Keratinocyte (primary cell): ENCODE results near the gene PPP1R37. TPM values are rescaled to one million over a fixed set of nuclear protein-coding genes. Genes with fewer than 3 reads are reported as not detected.

Source experiments
- DNase-seq: peaks from one replicate; pipeline ENCODE4 v3.0.0-alpha.2; 2011; ENCODE audit warnings: low read depth, missing footprints, low spot score
- FAIRE-seq: peaks from 2 replicates; lab custom pipeline; 2011; peaks lifted over from hg19 to GRCh38; lab: Jason Lieb, UNC
- H2AFZ ChIP-seq: 2 replicates; pipeline ENCODE4 v1.6.0; 2012; ENCODE audit warnings: low read length, control low read depth, inconsistent platforms; ENCODE audit not compliant: control insufficient read depth
- H3K27ac ChIP-seq: 2 replicates; pipeline ENCODE4 v1.5.1; 2011; ENCODE audit warnings: low read length; ENCODE audit not compliant: control insufficient read depth, insufficient read depth
- H3K27me3 ChIP-seq: 3 replicates; pipeline ENCODE4 v1.6.0; 2011; ENCODE audit warnings: low read length; ENCODE audit not compliant: control insufficient read depth, insufficient read depth; ENCODE audit errors: extremely low read depth
- H3K36me3 ChIP-seq, 2 experiments: 2 replicates in 1 of 2; 3 replicates in 1 of 2; pipeline ENCODE4 v1.5.1; 2011; ENCODE audit warnings: low read length in 2 of 2, mild to moderate bottlenecking in 1 of 2; ENCODE audit not compliant: control insufficient read depth in 2 of 2, insufficient read depth in 2 of 2; ENCODE audit errors: extremely low read depth in 1 of 2
- H3K4me1 ChIP-seq: 3 replicates; pipeline ENCODE4 v1.5.1; 2011; ENCODE audit warnings: low read length; ENCODE audit not compliant: control insufficient read depth, insufficient read depth; ENCODE audit errors: extremely low read depth
- H3K4me2 ChIP-seq: 3 replicates; pipeline ENCODE4 v1.6.0; 2011; ENCODE audit warnings: low read depth, low read length; ENCODE audit not compliant: control insufficient read depth, insufficient read depth; ENCODE audit errors: extremely low read depth
- H3K4me3 ChIP-seq, 3 experiments: fragments of 200-600 bp in 1 of 3; sonication (generic) in 1 of 3; 2 replicates in 2 of 3; 3 replicates in 1 of 3; pipeline ENCODE4 v1.5.1; 2011 to 2016; ENCODE audit warnings: low read length in 3 of 3, mild to moderate bottlenecking in 3 of 3, control low read depth in 2 of 3, inconsistent platforms in 1 of 3, low read depth in 1 of 3, mixed read lengths in 1 of 3, mixed run types in 1 of 3, moderate library complexity in 1 of 3; ENCODE audit not compliant: control insufficient read depth in 2 of 3, insufficient read depth in 2 of 3; ENCODE audit errors: extremely low read depth in 1 of 3
- H3K79me2 ChIP-seq: 2 replicates; pipeline ENCODE4 v1.6.0; 2012; ENCODE audit warnings: low read length; ENCODE audit not compliant: control insufficient read depth, insufficient read depth
- H3K9ac ChIP-seq: 3 replicates; pipeline ENCODE4 v1.6.0; 2011; ENCODE audit warnings: low read length; ENCODE audit not compliant: control insufficient read depth, insufficient read depth; ENCODE audit errors: extremely low read depth
- H3K9me1 ChIP-seq: 3 replicates; pipeline ENCODE4 v1.6.0; 2011; ENCODE audit warnings: low read length; ENCODE audit not compliant: control insufficient read depth, insufficient read depth; ENCODE audit errors: extremely low read depth
- H3K9me3 ChIP-seq: 2 replicates; pipeline ENCODE4 v1.5.1; 2012; ENCODE audit warnings: low read depth, low read length; ENCODE audit not compliant: control insufficient read depth
- H4K20me1 ChIP-seq: 3 replicates; pipeline ENCODE4 v1.6.0; 2011; ENCODE audit warnings: low read length; ENCODE audit not compliant: control insufficient read depth, insufficient read depth; ENCODE audit errors: extremely low read depth
- EZH2 ChIP-seq: IDR thresholded peaks from one replicate; pipeline ENCODE4 v1.6.1; 2012; ENCODE audit warnings: inconsistent platforms, mild to moderate bottlenecking, low read length, moderate library complexity
- dilution Hi-C: fragments of 300-500 bp; cut with MboI; formaldehyde crosslinking; loops from one replicate; pipeline ENCODE4 v1.7.0; 2020; ENCODE audit warnings: low sequenced_read_pairs; ENCODE audit not compliant: extremely low pct_ligation_motif_present
- polyA plus RNA-seq, 5 experiments: library from polyadenylated mRNA; depleted of rRNA in 3 of 5; stranded (reverse) in 3 of 5; stranded (forward) in 1 of 5; unstranded in 1 of 5; fragments of >200 nt; gene quantifications; 1 replicate in 1 of 5; 2 replicates in 3 of 5; 3 replicates in 1 of 5; pipeline versions ENCODE4 v1.2.1 to v1.2.3, GENCODE V29; 2011 to 2012; ENCODE audit warnings: missing spikeins in 2 of 5, low read depth in 1 of 5, low replicate concordance in 1 of 5
- TF ChIP-seq, protein P1 (sequence below), 3 experiments: IDR thresholded peaks in 1 of 3; conservative IDR thresholded peaks in 1 of 3; optimal IDR thresholded peaks in 1 of 3; 2 replicates in 2 of 3; 3 replicates in 1 of 3; pipeline versions ENCODE3 to v1.5.1; 2011; ENCODE audit warnings: low read length in 3 of 3, mild to moderate bottlenecking in 3 of 3, moderate library complexity in 2 of 3, control low read depth in 1 of 3, inconsistent platforms in 1 of 3; ENCODE audit not compliant: insufficient read depth in 2 of 3; ENCODE audit errors: extremely low read depth in 1 of 3

PPP1R37 gene
- polyA plus RNA-seq, 1 donor (not counting 4 experiments of a cell fraction or from before 2014, with no cell fraction given): 8.6 TPM

DNA sequence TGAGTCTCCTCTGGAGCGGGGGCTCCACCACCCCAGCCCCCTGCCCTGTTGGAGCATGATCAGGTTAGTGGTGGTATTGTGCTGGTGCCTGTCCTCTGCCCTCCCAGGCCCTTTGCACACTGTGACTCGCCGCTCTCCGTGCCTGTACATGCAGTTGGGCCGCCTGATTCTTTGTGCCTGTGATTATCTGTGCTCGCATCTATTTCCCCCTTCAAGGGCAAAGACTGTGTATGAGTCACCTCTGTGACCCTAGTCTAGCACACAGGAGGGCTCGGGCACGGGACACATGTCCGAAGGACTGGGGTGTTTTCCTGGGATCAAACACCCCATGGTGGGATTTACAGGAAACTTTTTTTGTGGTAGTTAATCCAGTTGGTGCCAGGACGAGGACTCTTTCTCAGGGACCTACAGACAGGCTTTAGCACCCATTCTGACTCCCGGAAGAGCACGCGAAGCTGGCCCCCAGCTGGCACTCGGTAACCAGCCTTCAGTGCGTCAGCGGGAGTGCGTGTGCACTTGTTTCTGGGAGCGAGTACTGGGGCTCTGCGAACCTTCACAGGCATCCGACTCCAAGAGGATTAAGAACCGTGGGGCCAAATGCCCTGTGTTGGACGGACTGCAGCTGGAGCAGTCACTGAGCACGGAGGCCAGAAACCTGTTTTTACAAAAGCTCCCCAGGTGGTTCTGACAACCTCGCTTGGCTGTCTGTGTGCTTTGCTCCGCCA, 6.7 kb downstream of the PPP1R37 start:
- FAIRE-seq (peak; percentile 13), DNase-seq (no peak)
- no peak for TF ChIP-seq EZH2
- TF ChIP-seq, protein P1, sequence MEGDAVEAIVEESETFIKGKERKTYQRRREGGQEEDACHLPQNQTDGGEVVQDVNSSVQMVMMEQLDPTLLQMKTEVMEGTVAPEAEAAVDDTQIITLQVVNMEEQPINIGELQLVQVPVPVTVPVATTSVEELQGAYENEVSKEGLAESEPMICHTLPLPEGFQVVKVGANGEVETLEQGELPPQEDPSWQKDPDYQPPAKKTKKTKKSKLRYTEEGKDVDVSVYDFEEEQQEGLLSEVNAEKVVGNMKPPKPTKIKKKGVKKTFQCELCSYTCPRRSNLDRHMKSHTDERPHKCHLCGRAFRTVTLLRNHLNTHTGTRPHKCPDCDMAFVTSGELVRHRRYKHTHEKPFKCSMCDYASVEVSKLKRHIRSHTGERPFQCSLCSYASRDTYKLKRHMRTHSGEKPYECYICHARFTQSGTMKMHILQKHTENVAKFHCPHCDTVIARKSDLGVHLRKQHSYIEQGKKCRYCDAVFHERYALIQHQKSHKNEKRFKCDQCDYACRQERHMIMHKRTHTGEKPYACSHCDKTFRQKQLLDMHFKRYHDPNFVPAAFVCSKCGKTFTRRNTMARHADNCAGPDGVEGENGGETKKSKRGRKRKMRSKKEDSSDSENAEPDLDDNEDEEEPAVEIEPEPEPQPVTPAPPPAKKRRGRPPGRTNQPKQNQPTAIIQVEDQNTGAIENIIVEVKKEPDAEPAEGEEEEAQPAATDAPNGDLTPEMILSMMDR (optimal IDR thresholded peaks at IDR 0.05 in 1 of 3, IDR thresholded peaks at IDR 0.05 in 1 of 3, conservative IDR thresholded peaks at IDR 0.05 in 1 of 3; ENCODE audit: extremely low read depth in 1 of 3, insufficient read depth in 2 of 3, low read length in 3 of 3): no peak
- Histone ChIP-seq H3K4me3 (peak overlapping the region in 1 of 3 experiments; percentile 17), H4K20me1 (peaks cover 19% of the 10 kb centered on the region), H3K27me3 (no peaks in the 10 kb centered on the region), H3K4me1 (peaks cover 38% of the 10 kb centered on the region), H3K79me2 (peaks cover 96% of the 10 kb centered on the region), H3K27ac (peak overlapping the region; percentile 30), H3K9ac (peak overlapping the region; percentile 13), H3K4me2 (peak overlapping the region; percentile 60), H3K36me3 (peaks cover 2 to 4% of the 10 kb centered on the region in 2 experiments), H3K9me1 (peaks cover 5% of the 10 kb centered on the region), H2AFZ (no peak overlapping the region), H3K9me3 (no peaks in the 10 kb centered on the region)
- dilution Hi-C loops: no loop called here

DNA sequence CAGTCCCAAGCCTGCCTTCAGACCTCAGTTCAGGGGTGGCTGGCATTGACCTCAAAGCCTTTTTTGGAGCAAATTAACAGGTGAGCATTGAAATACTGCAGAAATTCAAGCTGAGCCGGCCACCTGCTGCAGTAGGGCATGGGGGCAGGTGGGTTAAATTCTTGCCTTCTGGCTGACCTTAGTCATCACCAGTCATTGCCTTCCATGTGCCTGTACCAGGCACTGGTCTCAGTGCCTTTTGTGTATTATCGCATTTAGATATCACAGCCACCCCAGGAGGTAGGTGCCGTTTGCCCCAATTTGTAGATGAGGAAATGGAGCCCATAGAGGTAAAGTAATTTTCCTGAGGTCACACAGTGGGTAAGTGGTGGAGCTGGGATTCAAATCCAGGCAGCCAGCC, 7.2 kb downstream of the PPP1R37 start:
- H3K79me2 ChIP-seq: peaks cover 96% of the 10 kb centered on the region
- H3K4me3 ChIP-seq: no peak overlapping the region
- no peak for FAIRE-seq
- no peak for TF ChIP-seq EZH2
- TF ChIP-seq, protein P1 (optimal IDR thresholded peaks at IDR 0.05 in 1 of 3, IDR thresholded peaks at IDR 0.05 in 1 of 3, conservative IDR thresholded peaks at IDR 0.05 in 1 of 3; ENCODE audit: extremely low read depth in 1 of 3, insufficient read depth in 2 of 3, low read length in 3 of 3): no peak
- H3K36me3 ChIP-seq: peaks cover 2% of the 10 kb centered on the region in 2 experiments
- peaks cover 22% of the 10 kb centered on the region for H4K20me1 ChIP-seq
- no peak for DNase-seq
- no peak overlapping the region for H3K9ac ChIP-seq
- H3K9me3 ChIP-seq: no peaks in the 10 kb centered on the region
- H3K27ac ChIP-seq: no peak overlapping the region
- peaks cover 33% of the 10 kb centered on the region for H3K4me1 ChIP-seq
- H3K27me3 ChIP-seq: no peaks in the 10 kb centered on the region
- H2AFZ ChIP-seq: no peak overlapping the region
- dilution Hi-C loops: no loop called here
- H3K4me2 ChIP-seq: no peak overlapping the region
- peaks cover 6% of the 10 kb centered on the region for H3K9me1 ChIP-seq
